ENCODE measurements around the gene PCDHB2. TPM values are rescaled to one million over a fixed set of nuclear protein-coding genes. Genes with fewer than 3 reads are reported as not detected.
A peak's percentile ranks its signal among the peaks of the same experiment; 100 is the strongest.
"Not testable (repeated sequence)": the region's sequence is repeated elsewhere in the genome, so short reads cannot be mapped to it uniquely, and the experiment has no call there.

Gene PCDHB2
- polyA plus RNA-seq, 10 donors, result 2.3 to 5.9 (median 4.2) TPM

- DNase-seq, result peak in 2 of 3 donors; percentile 8 to 14
Observed at GRCh38 chr5:141135030-141135717, 40.8 kb downstream of the PCDHB2 start, which contains the start of gene PCDHB5. TSS of gene PCDHB5 (plus strand) at chr5:141135206. CDS start at chr5:141135435, 229 bp downstream.

- no peak for DNase-seq
Observed at GRCh38 chr5:141135718-141136266, 41.4 kb downstream of the PCDHB2 start.

DNA sequence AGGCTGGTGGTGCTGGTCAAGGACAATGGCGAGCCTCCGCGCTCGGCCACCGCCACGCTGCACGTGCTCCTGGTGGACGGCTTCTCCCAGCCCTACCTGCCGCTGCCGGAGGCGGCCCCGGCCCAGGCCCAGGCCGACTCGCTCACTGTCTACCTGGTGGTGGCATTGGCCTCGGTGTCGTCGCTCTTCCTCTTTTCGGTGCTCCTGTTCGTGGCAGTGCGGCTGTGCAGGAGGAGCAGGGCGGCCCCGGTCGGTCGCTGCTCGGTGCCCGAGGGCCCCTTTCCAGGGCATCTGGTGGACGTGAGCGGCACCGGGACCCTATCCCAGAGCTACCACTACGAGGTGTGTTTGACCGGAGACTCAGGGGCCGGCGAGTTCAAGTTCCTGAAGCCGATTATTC lies 42.9 kb downstream of the PCDHB2 start:
- not testable (repeated sequence) for DNase-seq

Other genes with a start within 250 kb of the PCDHB2 start
- gene PCDHA9, start 246.2 kb upstream of the PCDHB2 start, polyA plus RNA-seq (ENCODE audit: insufficient read length in 10 of 10), result under 1 TPM in 5 of 10 donors, not detected in 5; 0.04 to 0.07 (median 0.06) TPM
- under 1 TPM; 0.07 to 0.29 (median 0.17) TPM for gene PCDHA10, start 238.7 kb upstream of the PCDHB2 start, polyA plus RNA-seq (ENCODE audit: insufficient read length in 10 of 10)
- gene PCDHA11, start 225.7 kb upstream of the PCDHB2 start, polyA plus RNA-seq (ENCODE audit: insufficient read length in 10 of 10), result under 1 TPM in 7 of 10 donors, not detected in 3; 0.03 to 0.61 (median 0.05) TPM
- gene PCDHA12, start 219.3 kb upstream of the PCDHB2 start, polyA plus RNA-seq (ENCODE audit: insufficient read length in 10 of 10), result under 1 TPM in 6 of 10 donors, not detected in 4; 0.04 to 0.16 (median 0.07) TPM
- gene PCDHA13, start 212.5 kb upstream of the PCDHB2 start, polyA plus RNA-seq (ENCODE audit: insufficient read length in 10 of 10), result under 1 TPM in 5 of 10 donors, not detected in 5; 0.04 to 0.22 (median 0.12) TPM
- gene PCDHAC1, start 168.3 kb upstream of the PCDHB2 start, polyA plus RNA-seq (ENCODE audit: insufficient read length in 10 of 10), result under 1 TPM in 9 of 10 donors, not detected in 1; 0.07 to 0.38 (median 0.12) TPM
- 1 to 10 TPM in 6 of 10 donors, under 1 TPM in 4; 0.67 to 5.8 (median 1.4) TPM for gene PCDHAC2, start 128.1 kb upstream of the PCDHB2 start, polyA plus RNA-seq (ENCODE audit: insufficient read length in 10 of 10)
- under 1 TPM; 0.07 to 0.20 (median 0.10) TPM for gene PCDHB1, start 43.2 kb upstream of the PCDHB2 start, polyA plus RNA-seq (ENCODE audit: insufficient read length in 10 of 10)
- 1 to 10 TPM; 1.6 to 2.8 (median 2.0) TPM for gene PCDHB3, start 5.9 kb downstream of the PCDHB2 start, polyA plus RNA-seq (ENCODE audit: insufficient read length in 10 of 10)
- 1 to 10 TPM; 2.8 to 4.6 (median 3.1) TPM for gene PCDHB4, start 27.2 kb downstream of the PCDHB2 start, polyA plus RNA-seq (ENCODE audit: insufficient read length in 10 of 10)
- gene PCDHB5, start 40.6 kb downstream of the PCDHB2 start, polyA plus RNA-seq (ENCODE audit: insufficient read length in 10 of 10), result 1 to 10 TPM; 2.7 to 5.1 (median 3.9) TPM
- gene PCDHB6, start 55.4 kb downstream of the PCDHB2 start, polyA plus RNA-seq (ENCODE audit: insufficient read length in 10 of 10), result 1 to 10 TPM; 1.3 to 2.5 (median 1.8) TPM
- gene PCDHB7, start 78.0 kb downstream of the PCDHB2 start, polyA plus RNA-seq (ENCODE audit: insufficient read length in 10 of 10), result 1 to 10 TPM; 1.8 to 3.5 (median 2.6) TPM
- 1 to 10 TPM in 8 of 10 donors, under 1 TPM in 2; 0.34 to 2.4 (median 1.3) TPM for gene PCDHB8, start 83.2 kb downstream of the PCDHB2 start, polyA plus RNA-seq (ENCODE audit: insufficient read length in 10 of 10)
- gene PCDHB16, start 87.8 kb downstream of the PCDHB2 start, polyA plus RNA-seq (ENCODE audit: insufficient read length in 10 of 10), result 1 to 10 TPM; 2.3 to 6.1 (median 4.2) TPM
- gene PCDHB9, start 92.5 kb downstream of the PCDHB2 start, polyA plus RNA-seq (ENCODE audit: insufficient read length in 10 of 10), result 1 to 10 TPM; 1.4 to 3.9 (median 2.5) TPM
- gene PCDHB10, start 97.7 kb downstream of the PCDHB2 start, polyA plus RNA-seq (ENCODE audit: insufficient read length in 10 of 10), result 1 to 10 TPM; 3.6 to 6.4 (median 4.9) TPM
- gene PCDHB11, start 105.0 kb downstream of the PCDHB2 start, polyA plus RNA-seq (ENCODE audit: insufficient read length in 10 of 10), result 1 to 10 TPM; 1.6 to 3.5 (median 2.7) TPM
- 1 to 10 TPM; 2.3 to 3.7 (median 2.8) TPM for gene PCDHB12, start 114.1 kb downstream of the PCDHB2 start, polyA plus RNA-seq (ENCODE audit: insufficient read length in 10 of 10)
- 1 to 10 TPM; 2.3 to 3.6 (median 2.6) TPM for gene PCDHB13, start 119.3 kb downstream of the PCDHB2 start, polyA plus RNA-seq (ENCODE audit: insufficient read length in 10 of 10)
- gene PCDHB14, start 128.7 kb downstream of the PCDHB2 start, polyA plus RNA-seq (ENCODE audit: insufficient read length in 10 of 10), result 1 to 10 TPM; 5.3 to 8.1 (median 6.6) TPM
- gene PCDHB15, start 150.8 kb downstream of the PCDHB2 start, polyA plus RNA-seq (ENCODE audit: insufficient read length in 10 of 10), result 1 to 10 TPM; 5.9 to 9.7 (median 7.8) TPM
- under 1 TPM in 1 of 10 donors, not detected in 9; 0.17 TPM for gene SLC25A2, start 209.4 kb downstream of the PCDHB2 start, polyA plus RNA-seq (ENCODE audit: insufficient read length in 10 of 10)
- 10 to 100 TPM; 74.5 to 97.2 (median 82.8) TPM for gene TAF7, start 226.2 kb downstream of the PCDHB2 start, polyA plus RNA-seq (ENCODE audit: insufficient read length in 10 of 10)
- under 1 TPM; 0.38 to 0.64 (median 0.54) TPM for gene PCDHGA1, start 235.9 kb downstream of the PCDHB2 start, polyA plus RNA-seq (ENCODE audit: insufficient read length in 10 of 10)
- 1 to 10 TPM; 1.7 to 3.1 (median 2.4) TPM for gene PCDHGA2, start 244.1 kb downstream of the PCDHB2 start, polyA plus RNA-seq (ENCODE audit: insufficient read length in 10 of 10)
- 1 to 10 TPM; 1.2 to 1.7 (median 1.4) TPM for gene PCDHGA3, start 249.2 kb downstream of the PCDHB2 start, polyA plus RNA-seq (ENCODE audit: insufficient read length in 10 of 10)

Measured in muscle of back (tissue), 11 donors.